Smooth muscle cell of bladder (primary cell): ENCODE results near the gene SUPT20HL1. TPM values are rescaled to one million over a fixed set of nuclear protein-coding genes. Genes with fewer than 3 reads are reported as not detected.

Experiments
- total RNA-seq: library from RNA; depleted of rRNA; stranded (reverse); fragments of >200 nt; gene quantifications from 2 replicates; pipeline ENCODE4 v1.2.3, GENCODE V29; 2014

The SUPT20HL1 gene
- 0.14 and 0.28 TPM in 2 replicates for total RNA-seq

GRCh38 chrX:24360272-24360671, at the start of gene SUPT20HL1:
SUPT20HL1 (plus strand) TSS chrX:24360639; CDS start chrX:24362761, 2,122 bp downstream.

GRCh38 chrX:24314019-24314635, 46.3 kb upstream of the SUPT20HL1 start, which contains the start of gene SUPT20HL2:
SUPT20HL2 (minus strand) TSS chrX:24314069; CDS start chrX:24313315, 754 bp downstream.

Other genes with a start within 250 kb of the SUPT20HL1 start
- gene ZFX, start 210.9 kb upstream of the SUPT20HL1 start, total RNA-seq = 52.5 and 60.6 TPM in 2 replicates
- 0.09 and 0.14 TPM in 2 replicates for gene SUPT20HL2, start 46.6 kb upstream of the SUPT20HL1 start, total RNA-seq
- gene PDK3, start 104.6 kb downstream of the SUPT20HL1 start, total RNA-seq = 5.8 and 8.6 TPM in 2 replicates